Measurements from ENCODE around the gene OBI1. TPM values are rescaled to one million over a fixed set of nuclear protein-coding genes. Genes with fewer than 3 reads are reported as not detected.

OBI1 gene
- polyA plus RNA-seq, 1 donor from 2014 or later = 9.8 TPM

DNA sequence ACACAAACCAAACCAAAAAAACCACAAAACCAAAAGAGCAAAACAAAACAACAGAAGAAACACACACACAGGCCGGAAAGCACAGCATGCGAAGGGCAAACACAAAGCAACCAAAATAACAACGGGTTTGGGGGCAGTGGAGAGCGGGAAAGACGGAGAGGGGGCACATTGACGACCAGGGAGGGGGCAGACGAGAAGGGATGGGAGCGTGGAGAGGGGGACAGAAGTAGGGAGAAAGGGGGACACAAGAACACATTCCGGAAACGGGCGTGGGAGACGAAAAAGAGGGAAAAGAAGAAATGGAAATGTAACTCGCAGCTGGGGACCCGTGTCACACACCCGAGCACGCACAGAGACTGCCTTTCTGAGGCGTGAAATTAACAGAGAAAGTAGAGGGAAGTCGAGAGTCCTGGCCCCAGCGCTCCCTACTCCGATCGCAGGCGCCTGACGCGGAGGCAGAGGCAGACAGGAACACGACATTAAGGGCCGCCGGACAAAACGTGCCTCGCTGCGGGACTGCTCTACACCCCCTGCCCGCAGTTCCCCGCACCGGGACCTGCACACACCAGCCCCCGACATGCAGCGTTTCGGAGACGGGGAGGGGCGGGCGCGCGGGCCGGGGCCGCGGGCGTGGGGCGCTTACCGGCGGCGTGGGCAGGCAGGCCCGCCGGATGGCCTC is 56.3 kb downstream of the OBI1 start:
- H3K36me3 Mint-ChIP-seq = peaks cover 1% of the 10 kb centered on the region
- H3K27me3 Mint-ChIP-seq = peaks cover 73% of the 10 kb centered on the region
- peak overlapping the region; percentile 83 to 98 (median 86) for H3K27ac Mint-ChIP-seq
- H3K4me1 Mint-ChIP-seq = peaks cover 23 to 29% (median 23%) of the 10 kb centered on the region in 3 donors
- H3K4me3 Mint-ChIP-seq = peak overlapping the region; percentile 72 to 93 (median 84)
- peaks cover 0 to 13% (median 0%) of the 10 kb centered on the region in 3 donors for H3K9me3 Mint-ChIP-seq

- H3K9me3 Mint-ChIP-seq = peaks cover 0 to 12% (median 0%) of the 10 kb centered on the region in 3 donors
- H3K27ac Mint-ChIP-seq = peak overlapping the region; percentile 86 to 98 (median 93)
- H3K4me3 Mint-ChIP-seq = peak overlapping the region; percentile 72 to 93 (median 84)
- H3K36me3 Mint-ChIP-seq = peaks cover 1% of the 10 kb centered on the region
- H3K27me3 Mint-ChIP-seq = peaks cover 73% of the 10 kb centered on the region
- H3K4me1 Mint-ChIP-seq = peaks cover 23 to 34% (median 23%) of the 10 kb centered on the region in 3 donors
Observed at GRCh38 chr13:78601874-78602560, 56.9 kb downstream of the OBI1 start.

GRCh38 chr13:78601124-78601873 is 57.7 kb downstream of the OBI1 start:
- peaks cover 71% of the 10 kb centered on the region for H3K27me3 Mint-ChIP-seq
- H3K36me3 Mint-ChIP-seq = peaks cover 1% of the 10 kb centered on the region
- peak overlapping the region; percentile 50 to 86 (median 81) for H3K4me3 Mint-ChIP-seq
- H3K4me1 Mint-ChIP-seq = peaks cover 23 to 29% (median 23%) of the 10 kb centered on the region in 3 donors
- H3K9me3 Mint-ChIP-seq = peaks cover 0 to 10% (median 0%) of the 10 kb centered on the region in 3 donors
- peak overlapping the region; percentile 91 to 93 (median 92) for H3K27ac Mint-ChIP-seq

- H3K4me1 Mint-ChIP-seq = peaks cover 22 to 27% (median 23%) of the 10 kb centered on the region in 3 donors
- peaks cover 1% of the 10 kb centered on the region for H3K36me3 Mint-ChIP-seq
- H3K27ac Mint-ChIP-seq = peak overlapping the region; percentile 91 to 93 (median 92)
- H3K27me3 Mint-ChIP-seq = peaks cover 67% of the 10 kb centered on the region
- H3K4me3 Mint-ChIP-seq = peak overlapping the region in 2 of 4 donors; percentile 84 to 86
- peaks cover 0 to 11% (median 0%) of the 10 kb centered on the region in 3 donors for H3K9me3 Mint-ChIP-seq
Observed at GRCh38 chr13:78600280-78600883, 58.6 kb downstream of the OBI1 start.

DNA sequence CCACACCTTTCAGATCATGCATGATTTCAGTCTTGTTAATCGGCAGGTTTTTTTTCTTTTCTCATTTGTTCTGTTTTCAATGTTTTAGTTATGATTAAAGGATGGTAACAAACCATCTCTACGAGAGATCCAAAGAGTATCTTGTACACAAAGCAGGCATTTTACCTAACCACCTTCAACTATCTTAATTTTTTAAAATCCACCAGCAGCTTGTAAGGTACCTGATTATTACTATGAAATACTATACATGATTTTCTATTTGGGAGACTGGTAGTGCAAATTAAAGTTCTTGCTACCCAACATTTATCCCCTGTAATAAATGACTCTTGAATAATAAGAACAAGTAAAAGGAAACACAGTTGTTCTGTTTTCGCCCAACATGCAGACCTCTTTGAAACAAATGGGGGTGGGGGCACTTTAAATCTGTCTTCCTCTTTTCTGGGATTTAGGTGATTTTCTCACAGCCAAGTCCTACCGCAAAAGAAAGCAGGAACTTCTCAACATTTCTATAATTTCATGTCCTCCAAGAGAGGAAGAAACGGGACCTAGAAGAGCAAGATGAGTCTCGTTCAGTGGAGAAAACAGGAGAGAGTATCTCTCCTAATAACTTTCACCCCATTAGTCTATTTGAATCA is 59.2 kb downstream of the OBI1 start:
- peak overlapping the region; percentile 53 to 93 (median 92) for H3K27ac Mint-ChIP-seq
- peaks cover 65% of the 10 kb centered on the region for H3K27me3 Mint-ChIP-seq
- peaks cover 19 to 27% (median 23%) of the 10 kb centered on the region in 3 donors for H3K4me1 Mint-ChIP-seq
- peaks cover 0 to 15% (median 0%) of the 10 kb centered on the region in 3 donors for H3K9me3 Mint-ChIP-seq
- H3K36me3 Mint-ChIP-seq = peaks cover 1% of the 10 kb centered on the region
- peak overlapping the region in 3 of 4 donors; percentile 0 to 84 (median 32) for H3K4me3 Mint-ChIP-seq

DNA sequence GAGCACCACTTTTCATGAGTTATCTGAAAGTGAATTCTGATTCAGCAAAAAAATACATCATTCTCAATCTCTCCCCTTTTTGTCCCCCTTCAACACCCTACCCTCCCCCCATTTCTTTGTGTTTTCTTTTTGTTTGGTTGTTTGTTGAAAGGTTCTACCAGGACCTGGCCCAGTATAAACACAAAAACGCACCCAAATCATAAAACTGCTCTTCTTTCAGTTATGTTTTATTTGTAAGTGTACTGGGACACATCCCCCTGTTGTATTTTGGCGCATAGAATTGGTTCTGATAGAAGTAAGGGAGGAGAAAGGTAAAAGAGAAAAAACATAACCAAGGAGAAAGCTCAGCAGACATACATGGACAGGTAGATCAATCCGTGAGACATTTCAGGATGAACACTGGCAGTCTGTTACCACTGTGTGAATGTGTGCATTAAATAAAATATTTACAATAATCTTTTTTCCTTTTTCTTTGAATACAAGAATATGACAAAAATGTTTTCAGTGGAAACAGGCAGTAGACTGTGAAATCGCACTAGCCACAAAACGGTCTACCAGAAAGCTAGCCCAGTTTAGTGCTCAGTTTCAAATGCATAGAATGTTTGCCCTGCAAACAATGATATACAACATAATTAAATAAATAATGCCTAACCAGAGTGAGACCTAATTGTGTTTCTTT is 59.9 kb downstream of the OBI1 start:
- Mint-ChIP-seq H3K9me3 (peaks cover 2 to 20% (median 5%) of the 10 kb centered on the region in 3 donors), H3K4me3 (peak overlapping the region in 3 of 4 donors; percentile 0 to 84 (median 32)), H3K27me3 (peaks cover 70% of the 10 kb centered on the region), H3K4me1 (peaks cover 17 to 30% (median 26%) of the 10 kb centered on the region in 3 donors), H3K36me3 (peaks cover under 1% of the 10 kb centered on the region), H3K27ac (peak overlapping the region in 2 of 3 donors; percentile 67 to 93)

DNA sequence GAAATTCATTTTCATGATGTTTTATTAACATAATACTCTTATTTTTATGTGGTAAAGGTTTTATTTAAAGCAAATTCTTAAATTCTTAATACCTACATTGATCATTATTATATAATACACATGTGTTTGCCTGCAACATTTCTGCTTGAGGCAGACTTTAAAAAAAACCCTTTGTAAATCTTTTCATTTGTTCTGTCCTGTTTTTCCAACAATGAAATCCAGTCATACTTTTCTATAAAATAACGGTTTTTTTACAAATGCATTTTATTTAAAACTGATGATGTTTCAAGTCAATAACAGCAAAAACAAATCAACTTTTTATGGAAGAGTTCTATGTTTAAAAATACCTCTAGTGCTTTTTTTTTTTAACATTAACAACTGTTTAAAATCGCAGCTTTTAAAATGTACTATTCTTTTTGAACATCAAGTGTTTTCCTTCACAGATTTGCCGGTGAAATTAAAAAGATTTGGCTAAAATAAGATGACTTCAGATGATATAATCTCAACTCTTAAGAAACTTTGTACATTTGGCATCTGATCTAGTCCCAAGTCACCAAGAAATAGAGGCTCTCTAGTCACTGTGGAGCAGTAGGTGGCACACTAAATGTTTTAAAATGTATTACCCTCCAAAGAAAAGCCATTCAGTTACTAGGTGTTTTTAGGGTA is 60.7 kb downstream of the OBI1 start:
- H3K36me3 Mint-ChIP-seq = no peaks in the 10 kb centered on the region
- H3K27me3 Mint-ChIP-seq = peaks cover 70% of the 10 kb centered on the region
- H3K4me3 Mint-ChIP-seq = no peak overlapping the region
- peaks cover 2 to 20% (median 5%) of the 10 kb centered on the region in 3 donors for H3K9me3 Mint-ChIP-seq
- peaks cover 13 to 29% (median 23%) of the 10 kb centered on the region in 3 donors for H3K4me1 Mint-ChIP-seq
- peak overlapping the region; percentile 26 to 98 (median 93) for H3K27ac Mint-ChIP-seq

- H3K9me3 Mint-ChIP-seq = peaks cover 2 to 17% (median 5%) of the 10 kb centered on the region in 3 donors
- H3K27me3 Mint-ChIP-seq = peaks cover 73% of the 10 kb centered on the region
- peaks cover 11 to 25% (median 20%) of the 10 kb centered on the region in 3 donors for H3K4me1 Mint-ChIP-seq
- no peaks in the 10 kb centered on the region for H3K36me3 Mint-ChIP-seq
- peak overlapping the region; percentile 81 to 98 (median 93) for H3K27ac Mint-ChIP-seq
- peak overlapping the region in 3 of 4 donors; percentile 13 to 48 (median 27) for H3K4me3 Mint-ChIP-seq
Observed at GRCh38 chr13:78597602-78597932, 61.4 kb downstream of the OBI1 start.

DNA sequence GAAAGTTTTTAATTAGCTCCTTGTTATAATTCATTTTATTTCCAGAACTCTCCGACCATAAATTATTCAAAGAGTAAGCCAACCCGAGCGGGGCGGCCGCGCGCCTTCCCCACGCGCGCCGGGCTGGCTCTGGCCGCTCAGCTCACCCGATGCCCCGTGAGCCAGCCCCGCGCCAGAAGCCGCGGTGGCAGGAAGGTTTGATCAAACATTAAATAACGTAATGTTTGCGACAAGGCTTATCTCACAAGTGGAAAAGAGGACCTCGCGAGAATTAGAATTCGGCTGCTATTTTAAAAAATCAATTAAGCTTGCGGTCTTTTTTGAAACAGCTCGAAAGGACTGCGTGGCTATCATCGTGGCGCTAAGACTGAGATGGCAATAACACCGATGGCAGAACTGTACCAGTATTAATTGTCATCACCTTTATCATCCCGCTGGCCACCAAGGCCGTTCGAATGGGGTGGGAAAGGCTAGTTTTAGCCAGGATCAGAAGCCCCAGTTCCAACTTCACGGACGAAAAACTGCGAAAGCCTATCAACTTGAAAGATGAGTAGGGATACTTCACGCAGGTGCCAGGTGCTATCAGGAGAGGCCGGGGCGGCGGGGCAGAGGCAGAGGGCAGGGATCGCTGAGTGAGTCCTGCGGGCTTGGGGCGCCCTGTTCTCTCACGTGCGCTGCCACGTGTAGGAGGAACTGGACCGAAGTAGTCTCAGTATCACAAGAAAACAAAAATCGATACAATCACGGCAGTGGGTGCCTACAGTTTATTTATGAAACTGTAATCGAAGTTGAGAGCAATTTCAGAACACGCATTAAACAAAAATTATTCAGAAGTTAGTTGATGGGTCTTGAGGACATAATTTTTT is 62.0 kb downstream of the OBI1 start:
- H3K9me3 Mint-ChIP-seq = peaks cover 2 to 17% (median 5%) of the 10 kb centered on the region in 3 donors
- peak overlapping the region; percentile 81 to 98 (median 93) for H3K27ac Mint-ChIP-seq
- peaks cover 73% of the 10 kb centered on the region for H3K27me3 Mint-ChIP-seq
- H3K4me1 Mint-ChIP-seq = peaks cover 7 to 21% (median 16%) of the 10 kb centered on the region in 3 donors
- H3K36me3 Mint-ChIP-seq = no peaks in the 10 kb centered on the region
- peak overlapping the region in 2 of 4 donors; percentile 48 to 82 for H3K4me3 Mint-ChIP-seq

- peaks cover 73% of the 10 kb centered on the region for H3K27me3 Mint-ChIP-seq
- no peaks in the 10 kb centered on the region for H3K36me3 Mint-ChIP-seq
- peak overlapping the region in 2 of 4 donors; percentile 48 to 82 for H3K4me3 Mint-ChIP-seq
- H3K4me1 Mint-ChIP-seq = peaks cover 7 to 21% (median 13%) of the 10 kb centered on the region in 3 donors
- peaks cover 2 to 17% (median 5%) of the 10 kb centered on the region in 3 donors for H3K9me3 Mint-ChIP-seq
- peak overlapping the region; percentile 81 to 98 (median 93) for H3K27ac Mint-ChIP-seq
Observed at GRCh38 chr13:78596399-78596735, 62.6 kb downstream of the OBI1 start.

DNA sequence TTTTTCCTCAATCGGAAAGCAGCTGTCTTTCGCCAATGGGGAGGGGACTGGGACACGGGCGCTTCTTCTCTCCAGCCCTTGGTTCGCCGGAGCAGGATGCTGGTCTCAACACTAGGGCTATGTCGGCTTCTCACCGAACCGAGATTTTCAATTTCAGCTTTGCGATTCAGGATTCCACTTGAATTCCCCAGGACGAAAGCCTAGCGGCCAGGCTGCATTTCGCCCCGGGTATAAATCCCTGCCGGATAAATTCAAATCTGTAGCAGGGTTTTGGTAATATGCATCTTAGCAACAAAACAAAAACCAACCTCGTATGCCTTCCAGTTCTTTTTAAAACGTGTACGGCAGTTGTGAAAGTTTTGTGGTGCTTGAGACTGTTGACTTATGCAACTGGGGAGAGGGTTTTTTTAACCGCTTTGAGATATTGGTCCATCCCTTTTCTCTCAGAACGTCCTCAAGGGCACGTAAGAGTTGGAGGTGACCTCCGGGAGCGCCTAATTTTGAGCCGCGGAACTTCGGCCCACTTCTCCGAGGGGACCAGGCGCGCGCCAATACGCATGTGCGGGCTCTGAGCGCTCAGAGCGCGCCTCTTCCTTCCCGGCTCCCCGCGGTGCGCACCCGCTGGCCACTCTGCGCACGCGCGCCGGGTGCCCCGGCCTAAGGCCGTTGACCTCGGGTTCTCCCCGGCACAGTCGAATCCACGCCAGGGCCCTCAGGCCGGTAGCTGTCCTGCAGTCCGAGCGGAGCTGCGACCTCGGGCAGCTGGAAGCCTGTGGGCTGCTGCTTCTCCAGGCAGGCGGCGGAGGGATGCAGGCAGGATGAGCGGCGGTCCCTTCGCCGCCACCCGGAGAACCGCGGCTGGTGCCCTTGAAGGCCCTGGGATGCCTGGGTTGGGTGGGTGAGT is 63.2 kb downstream of the OBI1 start:
- H3K4me1 Mint-ChIP-seq = peaks cover 4 to 21% (median 11%) of the 10 kb centered on the region in 3 donors
- H3K9me3 Mint-ChIP-seq = peaks cover 2 to 17% (median 5%) of the 10 kb centered on the region in 3 donors
- peak overlapping the region; percentile 80 to 98 (median 97) for H3K27ac Mint-ChIP-seq
- H3K4me3 Mint-ChIP-seq = peak overlapping the region; percentile 46 to 82 (median 55)
- H3K36me3 Mint-ChIP-seq = no peaks in the 10 kb centered on the region
- peaks cover 68% of the 10 kb centered on the region for H3K27me3 Mint-ChIP-seq
